IPS DF 4.7 (cell line): ENCODE results near the gene WWP2.
A peak's percentile ranks its signal among the peaks of the same experiment; 100 is the strongest.
"Not testable (repeated sequence)": the region's sequence is repeated elsewhere in the genome, so short reads cannot be mapped to it uniquely, and the experiment has no call there.

ENCODE experiments used
- DNase-seq: peaks from one replicate; pipeline ENCODE4 v3.0.0-alpha.2; 2013; ENCODE audit warnings: low spot score; ENCODE audit errors: extremely low read depth

WWP2 gene

GRCh38 chr16:69794486-69794885 is 32.4 kb downstream of the WWP2 start:
- no peak for DNase-seq

GRCh38 chr16:69796285-69797118 is 34.4 kb downstream of the WWP2 start:
- peak; percentile 62 for DNase-seq

GRCh38 chr16:69798466-69798865 is 36.3 kb downstream of the WWP2 start:
- no peak for DNase-seq

DNA sequence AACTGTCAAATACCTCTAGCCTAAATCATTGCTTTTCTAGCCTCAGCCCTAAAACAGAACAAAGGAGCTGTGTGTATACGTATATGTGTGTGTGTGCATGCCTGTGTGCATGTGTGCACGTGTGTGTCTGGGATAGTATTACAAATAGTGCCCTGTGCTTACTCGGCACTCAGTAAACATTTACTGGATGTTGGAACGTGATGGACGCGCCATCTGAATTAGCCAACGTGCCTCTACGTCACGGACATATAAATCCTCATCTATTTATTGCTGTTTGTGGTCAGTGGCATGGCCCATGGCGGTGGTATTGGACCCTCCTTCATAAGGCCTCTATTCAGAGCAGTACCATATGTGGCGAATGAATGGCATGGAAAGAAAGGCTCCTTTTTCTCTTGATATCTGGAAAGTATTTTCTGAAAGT is 37.5 kb downstream of the WWP2 start:
- DNase-seq, result no peak

GRCh38 chr16:69804297-69804696 is 42.2 kb downstream of the WWP2 start:
- no peak for DNase-seq

- not testable (repeated sequence) for DNase-seq
Measured at GRCh38 chr16:69806776-69807175, 44.6 kb downstream of the WWP2 start.

- DNase-seq, result no peak
Measured at GRCh38 chr16:69812688-69813014, 50.5 kb downstream of the WWP2 start.

GRCh38 chr16:69814078-69814477 is 51.9 kb downstream of the WWP2 start:
- no peak for DNase-seq

GRCh38 chr16:69814561-69814960 is 52.4 kb downstream of the WWP2 start:
- DNase-seq, result no peak

DNA sequence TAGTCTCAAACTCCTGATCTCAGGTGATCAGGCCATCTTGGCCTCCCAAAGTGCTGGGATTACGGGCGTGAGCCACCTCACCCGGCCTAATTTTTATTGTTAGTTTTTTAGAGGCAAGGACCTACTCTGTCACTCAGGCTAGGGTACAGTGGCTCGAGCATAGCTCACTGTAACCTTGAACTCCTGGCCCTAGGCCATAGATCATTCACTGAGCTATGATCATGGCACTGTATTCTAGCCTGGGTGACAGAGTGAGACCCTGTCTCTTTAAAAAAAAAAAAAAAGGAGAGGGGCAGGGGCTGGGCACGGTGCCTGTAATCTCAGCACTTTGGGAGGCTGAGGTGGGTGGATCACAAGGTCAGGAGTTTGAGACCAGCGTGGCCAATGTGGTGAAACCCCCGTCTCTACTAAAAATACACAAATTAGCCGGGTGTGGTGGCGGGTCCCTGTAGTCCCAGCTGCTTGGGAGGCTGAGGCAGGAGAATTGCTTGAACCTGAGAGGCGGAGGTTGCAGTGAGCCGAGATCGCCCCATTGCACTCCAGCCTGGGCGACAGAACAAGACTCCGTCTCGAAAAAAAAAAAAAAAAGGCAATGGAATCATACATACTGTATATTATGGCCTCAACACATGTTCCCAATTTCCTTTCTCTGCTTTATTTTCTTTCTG is 53.2 kb downstream of the WWP2 start:
- not testable (repeated sequence) for DNase-seq

DNA sequence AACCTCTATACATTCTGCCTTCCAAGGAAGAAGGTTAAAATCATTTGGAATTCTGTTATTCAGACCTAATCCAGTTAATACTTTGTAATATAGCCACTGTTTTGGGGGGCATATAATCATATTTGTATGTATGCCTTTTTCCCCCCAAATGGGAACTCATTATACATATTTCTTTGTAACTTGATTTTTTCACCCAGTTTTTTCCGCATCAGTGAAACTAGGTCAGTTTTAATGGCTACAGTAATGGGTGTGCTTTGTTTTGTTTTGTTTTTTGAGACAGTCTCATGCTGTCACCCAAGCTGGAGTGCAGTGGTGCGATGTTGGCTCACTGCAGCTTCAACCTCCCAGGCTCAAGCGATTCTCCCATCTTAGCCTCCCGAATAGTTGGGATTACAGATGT is 54.9 kb downstream of the WWP2 start:
- DNase-seq, result no peak

GRCh38 chr16:69818891-69819545 is 56.9 kb downstream of the WWP2 start:
- DNase-seq, result no peak

- no peak for DNase-seq
Measured at GRCh38 chr16:69820926-69821541, 58.9 kb downstream of the WWP2 start.

GRCh38 chr16:69821844-69822173 is 59.7 kb downstream of the WWP2 start:
- DNase-seq, result no peak

GRCh38 chr16:69822174-69822935 is 60.2 kb downstream of the WWP2 start:
- no peak for DNase-seq

GRCh38 chr16:69823831-69824563 is 61.9 kb downstream of the WWP2 start:
- DNase-seq, result no peak

DNA sequence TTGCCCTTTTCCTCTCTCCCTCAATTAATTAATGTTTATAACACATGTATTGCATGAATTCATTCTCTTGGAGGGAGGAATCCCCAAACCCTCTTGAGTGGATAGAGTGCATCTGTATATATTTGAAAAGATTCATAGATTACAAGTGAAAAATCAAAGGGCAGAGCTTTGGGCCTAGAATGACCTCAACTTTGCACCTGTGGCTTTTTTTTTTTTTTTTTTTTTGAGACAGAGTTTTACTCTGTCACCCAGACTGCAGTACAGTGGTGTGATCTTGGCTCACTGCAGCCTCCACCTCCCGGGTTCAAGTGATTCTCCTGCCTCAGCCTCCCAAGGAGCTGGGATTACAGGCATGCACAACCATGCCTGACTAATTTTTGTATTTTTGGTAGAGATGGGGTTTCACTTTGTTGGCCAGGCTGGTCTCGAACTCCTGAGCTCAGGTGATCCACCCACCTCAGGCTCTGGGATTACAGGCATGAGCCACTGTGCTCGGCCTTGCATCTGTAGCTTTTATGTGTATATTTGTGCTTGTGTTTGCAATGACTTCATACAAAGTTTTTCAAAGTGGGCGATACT is 62.5 kb downstream of the WWP2 start:
- not testable (repeated sequence) for DNase-seq

GRCh38 chr16:69827524-69827923 is 65.4 kb downstream of the WWP2 start:
- no peak for DNase-seq

- DNase-seq, result no peak
Measured at GRCh38 chr16:69829338-69829737, 67.2 kb downstream of the WWP2 start.

- DNase-seq, result no peak
Measured at GRCh38 chr16:69830146-69830533, 68.0 kb downstream of the WWP2 start.
